Measurements from ENCODE around the gene ADGRB3. TPM values are rescaled to one million over a fixed set of nuclear protein-coding genes. Genes with fewer than 3 reads are reported as not detected.

The ADGRB3 gene
- total and polyA plus RNA-seq, 7 donors = 0.60 to 11.5 (median 9.7) TPM; not detected in 1

DNA sequence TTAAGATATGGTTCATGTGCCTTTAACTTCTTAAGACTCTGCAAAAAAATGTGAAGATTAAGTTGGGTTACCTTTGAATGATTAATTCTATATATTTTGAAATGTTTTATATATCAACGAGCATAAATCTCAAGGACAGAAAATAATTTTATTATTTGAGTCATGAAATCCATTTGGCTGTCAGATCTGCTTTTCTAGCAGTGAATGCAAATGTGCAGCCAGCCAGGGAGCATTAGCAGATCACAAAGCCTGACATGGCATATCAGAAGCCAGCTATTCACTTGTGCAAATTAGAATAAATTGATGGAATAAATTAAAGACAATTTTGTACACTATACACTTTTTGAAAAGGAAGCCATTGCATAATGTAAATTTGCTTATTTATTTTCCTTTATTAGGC is 424.3 kb downstream of the ADGRB3 start:
- 38 to 61% methylated on average over 1 of the region's 1 CpG for WGBS, 2 donors

DNA sequence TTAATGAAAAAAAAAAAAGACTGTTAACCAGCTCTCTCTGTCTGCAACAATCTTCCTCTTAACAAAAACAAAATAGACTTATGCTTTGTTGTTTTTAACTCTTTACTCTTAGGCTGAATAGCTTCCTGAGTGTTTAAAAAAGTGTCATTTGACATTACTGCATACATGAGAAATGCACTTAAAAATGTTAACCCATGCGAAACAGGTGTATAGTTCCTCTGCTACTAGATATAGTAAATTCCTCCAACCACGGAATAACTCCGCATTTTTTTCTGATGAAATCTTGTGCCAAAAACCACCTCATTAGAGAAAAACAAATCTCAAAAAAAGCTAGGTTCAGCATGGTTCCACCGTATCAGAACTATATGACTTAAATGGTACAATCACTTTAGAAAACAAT is 426.0 kb downstream of the ADGRB3 start:
- H3K4me1 ChIP-seq = no peaks in the 10 kb centered on the region
- H3K27me3 ChIP-seq = no peaks in the 10 kb centered on the region
- H3K9me3 ChIP-seq = no peaks in the 10 kb centered on the region
- no peak overlapping the region for H3K27ac ChIP-seq
- H3K4me3 ChIP-seq = no peak overlapping the region
- intact Hi-C loops (cut with DNase I) = no loop called here
- no peak for DNase-seq
- 84 to 94% methylated on average over 4 of the region's 4 CpGs for WGBS, 2 donors
- H3K36me3 ChIP-seq = no peaks in the 10 kb centered on the region
- no peak for TF ChIP-seq EP300 (IDR thresholded peaks at IDR 0.05)
- TF ChIP-seq, protein P1, sequence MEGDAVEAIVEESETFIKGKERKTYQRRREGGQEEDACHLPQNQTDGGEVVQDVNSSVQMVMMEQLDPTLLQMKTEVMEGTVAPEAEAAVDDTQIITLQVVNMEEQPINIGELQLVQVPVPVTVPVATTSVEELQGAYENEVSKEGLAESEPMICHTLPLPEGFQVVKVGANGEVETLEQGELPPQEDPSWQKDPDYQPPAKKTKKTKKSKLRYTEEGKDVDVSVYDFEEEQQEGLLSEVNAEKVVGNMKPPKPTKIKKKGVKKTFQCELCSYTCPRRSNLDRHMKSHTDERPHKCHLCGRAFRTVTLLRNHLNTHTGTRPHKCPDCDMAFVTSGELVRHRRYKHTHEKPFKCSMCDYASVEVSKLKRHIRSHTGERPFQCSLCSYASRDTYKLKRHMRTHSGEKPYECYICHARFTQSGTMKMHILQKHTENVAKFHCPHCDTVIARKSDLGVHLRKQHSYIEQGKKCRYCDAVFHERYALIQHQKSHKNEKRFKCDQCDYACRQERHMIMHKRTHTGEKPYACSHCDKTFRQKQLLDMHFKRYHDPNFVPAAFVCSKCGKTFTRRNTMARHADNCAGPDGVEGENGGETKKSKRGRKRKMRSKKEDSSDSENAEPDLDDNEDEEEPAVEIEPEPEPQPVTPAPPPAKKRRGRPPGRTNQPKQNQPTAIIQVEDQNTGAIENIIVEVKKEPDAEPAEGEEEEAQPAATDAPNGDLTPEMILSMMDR (IDR thresholded peaks at IDR 0.05) = no peak
- no peak for TF ChIP-seq POLR2A (IDR thresholded peaks at IDR 0.05)
- TF ChIP-seq POLR2AphosphoS5 (IDR thresholded peaks at IDR 0.05) = no peak

More for the DNA sequence above, 424.3 kb downstream of the ADGRB3 start:
- Histone ChIP-seq H3K36me3 (no peaks in the 10 kb centered on the region), H3K4me3 (no peak overlapping the region), H3K27me3 (no peaks in the 10 kb centered on the region), H3K9me3 (no peaks in the 10 kb centered on the region), H3K4me1 (no peaks in the 10 kb centered on the region), H3K27ac (no peak overlapping the region)
- TF ChIP-seq, protein P1 (IDR thresholded peaks at IDR 0.05) = no peak
- TF ChIP-seq POLR2A (IDR thresholded peaks at IDR 0.05) = no peak
- intact Hi-C loops (cut with DNase I) = no loop called here
- no peak for DNase-seq

DNA sequence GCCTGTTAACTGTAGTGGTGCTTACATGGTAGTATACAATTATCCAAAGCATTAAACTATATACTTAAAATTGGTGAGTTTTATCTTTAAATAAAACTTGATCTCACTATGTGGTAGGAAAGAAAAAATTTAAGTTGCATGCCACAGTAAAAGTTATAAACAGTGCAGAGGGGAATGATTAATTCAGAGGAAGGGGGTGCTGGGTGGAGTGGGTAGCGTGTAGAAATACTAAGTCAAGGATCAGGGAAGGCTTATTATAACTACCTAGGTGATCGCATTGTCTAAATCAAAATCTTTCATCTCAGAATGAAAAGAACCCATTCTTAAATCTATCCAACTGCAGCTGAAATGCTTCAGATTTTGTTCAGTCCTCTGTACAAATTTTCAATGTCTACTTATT is 428.3 kb downstream of the ADGRB3 start:
- H3K9me3 ChIP-seq = no peaks in the 10 kb centered on the region
- no peaks in the 10 kb centered on the region for H3K27me3 ChIP-seq
- TF ChIP-seq POLR2A (IDR thresholded peaks at IDR 0.05) (no peak), POLR2AphosphoS5 (IDR thresholded peaks at IDR 0.05) (no peak), EP300 (IDR thresholded peaks at IDR 0.05) (no peak)
- TF ChIP-seq, protein P1 (IDR thresholded peaks at IDR 0.05) = no peak
- intact Hi-C loops (cut with DNase I) = no loop called here
- H3K27ac ChIP-seq = no peak overlapping the region
- no peak overlapping the region for H3K4me3 ChIP-seq
- H3K4me1 ChIP-seq = no peaks in the 10 kb centered on the region
- 74 to 90% methylated on average over 2 of the region's 2 CpGs for WGBS, 2 donors
- DNase-seq = no peak
- H3K36me3 ChIP-seq = no peaks in the 10 kb centered on the region

DNA sequence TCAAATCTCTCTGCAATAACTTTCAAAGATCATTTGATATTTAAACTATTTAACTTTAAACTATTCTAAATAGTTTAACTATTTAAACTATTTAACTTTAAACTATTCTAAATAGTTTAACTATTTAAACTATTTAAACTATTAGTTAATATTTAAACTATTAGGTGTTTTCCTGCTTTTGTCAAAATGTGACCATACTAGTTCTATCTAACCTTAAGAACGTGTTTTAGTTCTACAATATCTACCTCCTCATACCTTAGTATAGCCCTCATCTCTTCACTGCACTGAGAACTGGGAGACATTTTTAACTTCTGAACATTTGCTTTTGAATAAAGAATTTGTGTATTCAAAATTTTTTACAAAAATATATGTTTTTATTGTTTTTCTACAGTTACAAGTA is 429.1 kb downstream of the ADGRB3 start:
- TF ChIP-seq, protein P1 (IDR thresholded peaks at IDR 0.05) = no peak
- TF ChIP-seq EP300 (IDR thresholded peaks at IDR 0.05) (no peak), POLR2A (IDR thresholded peaks at IDR 0.05) (no peak), POLR2AphosphoS5 (IDR thresholded peaks at IDR 0.05) (no peak)
- Histone ChIP-seq H3K4me3 (no peak overlapping the region), H3K27me3 (no peaks in the 10 kb centered on the region), H3K9me3 (no peaks in the 10 kb centered on the region), H3K4me1 (no peaks in the 10 kb centered on the region), H3K36me3 (no peaks in the 10 kb centered on the region), H3K27ac (no peak overlapping the region)
- intact Hi-C loops (cut with DNase I) = no loop called here
- WGBS, 2 donors = 47 to 72% methylated on average over 1 of the region's 1 CpG
- DNase-seq = no peak

DNA sequence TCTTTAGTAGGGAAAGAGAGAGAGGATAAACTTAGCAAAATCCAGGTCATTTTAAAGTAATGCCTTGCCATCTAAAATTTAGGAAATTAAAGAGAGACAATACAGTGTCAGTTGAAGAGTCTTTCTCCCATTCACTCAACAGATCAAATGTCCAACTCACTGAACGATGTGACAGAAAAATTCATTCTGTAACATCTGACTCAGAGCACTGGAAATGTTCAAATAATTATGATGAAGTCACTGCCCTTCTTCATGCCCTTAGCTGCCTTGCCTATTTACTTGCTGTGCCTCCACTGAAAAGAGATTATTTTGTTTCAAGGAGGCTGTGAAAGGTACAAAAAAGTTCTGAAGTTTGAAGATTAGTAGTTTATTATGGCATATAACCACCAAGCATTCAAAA is 434.8 kb downstream of the ADGRB3 start:
- Histone ChIP-seq H3K9me3 (no peaks in the 10 kb centered on the region), H3K27me3 (no peaks in the 10 kb centered on the region), H3K4me1 (no peaks in the 10 kb centered on the region), H3K4me3 (no peak overlapping the region), H3K36me3 (no peaks in the 10 kb centered on the region), H3K27ac (no peak overlapping the region)
- WGBS, 2 donors = 76 to 81% methylated on average over 1 of the region's 1 CpG
- intact Hi-C loops (cut with DNase I) = no loop called here
- no peak for TF ChIP-seq EP300 (IDR thresholded peaks at IDR 0.05)
- TF ChIP-seq, protein P1 (IDR thresholded peaks at IDR 0.05) = no peak
- TF ChIP-seq POLR2A (IDR thresholded peaks at IDR 0.05) = no peak
- TF ChIP-seq POLR2AphosphoS5 (IDR thresholded peaks at IDR 0.05) = no peak
- DNase-seq = no peak

Measured in sigmoid colon (tissue), 7 donors.